UCSD-AML1 (cell line): ENCODE data around the gene S100A4.

Experiments
- DNase-seq: peaks from one replicate; lab custom pipeline; 2025; ENCODE audit not compliant: unreplicated experiment; lab: John Stamatoyannopoulos, UW

Gene S100A4

DNA sequence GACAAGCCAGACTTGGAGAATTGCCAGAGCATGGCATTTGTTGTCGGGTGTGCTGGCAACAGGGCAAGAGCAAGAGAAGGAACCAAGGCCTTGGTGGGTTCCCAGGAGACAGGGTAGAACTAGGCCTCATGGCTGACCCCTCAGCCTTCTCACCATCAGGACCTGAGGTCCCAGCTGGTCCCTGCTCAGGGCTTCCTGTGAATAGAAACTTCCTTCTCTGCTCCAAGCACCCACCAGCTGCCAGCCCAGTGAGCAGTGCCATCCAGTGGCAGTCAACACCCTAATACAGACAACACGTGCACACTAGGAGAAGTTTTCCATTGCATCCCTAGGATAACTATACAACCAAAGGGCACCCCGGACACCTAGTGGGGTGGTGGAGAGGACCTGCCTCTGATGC is 32.6 kb downstream of the S100A4 start:
- DNase-seq, result peak; percentile 37

GRCh38 chr1:153510984-153511410 is 34.6 kb downstream of the S100A4 start:
- peak; percentile 70 for DNase-seq

GRCh38 chr1:153509729-153510354 is 35.8 kb downstream of the S100A4 start:
- DNase-seq, result peak; percentile 51

DNA sequence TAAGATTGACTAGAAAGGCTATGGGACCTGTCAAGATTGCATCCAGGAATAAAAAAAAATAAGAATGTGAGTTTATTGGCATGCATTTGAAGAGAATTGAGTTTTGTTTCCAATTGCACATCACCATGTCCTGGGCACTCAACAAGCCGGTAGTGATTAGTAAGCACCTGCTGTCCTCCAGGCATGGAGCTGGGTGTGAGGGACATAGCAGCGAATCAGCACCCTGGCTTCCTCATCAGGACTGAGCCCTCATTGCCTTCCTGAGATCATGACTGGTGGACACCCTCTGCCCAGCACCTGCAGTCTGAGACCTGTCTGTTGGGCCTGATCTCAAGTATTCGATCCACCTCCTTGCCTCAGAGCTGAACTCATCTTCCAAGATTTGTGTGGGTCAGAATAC is 36.6 kb downstream of the S100A4 start:
- no peak for DNase-seq

DNA sequence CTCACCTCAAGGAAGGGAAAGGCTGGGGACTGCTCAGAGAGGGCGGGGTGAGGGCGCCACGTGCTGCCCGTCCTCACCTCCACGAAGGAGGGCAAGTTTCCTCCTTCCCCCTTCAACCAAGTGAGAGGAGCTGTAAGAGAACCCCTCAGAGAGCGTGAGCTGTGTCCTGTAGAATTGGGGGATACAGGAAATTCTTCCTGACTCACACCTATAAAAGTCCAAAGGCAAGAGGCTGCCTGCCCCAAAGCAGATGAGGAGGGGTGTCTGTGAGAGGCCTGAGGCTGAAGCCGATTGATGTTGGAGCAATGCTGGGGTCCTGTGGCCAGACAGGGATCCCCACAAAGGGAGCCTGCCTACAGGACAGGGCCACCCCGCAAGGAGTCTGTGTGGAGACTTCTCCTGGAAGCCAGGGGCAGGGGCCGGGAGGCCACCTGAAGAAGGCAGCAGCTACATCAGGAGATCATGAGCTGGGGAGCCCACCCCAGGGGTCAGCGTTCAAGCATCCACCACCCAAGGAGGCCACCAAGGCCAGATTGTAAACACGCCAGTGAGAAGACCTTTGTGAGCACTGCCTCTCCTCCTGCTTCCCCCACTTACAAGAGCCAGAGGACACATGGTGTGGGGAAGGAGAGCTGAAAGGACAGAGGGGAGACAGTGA is 37.6 kb downstream of the S100A4 start:
- DNase-seq, result no peak

DNA sequence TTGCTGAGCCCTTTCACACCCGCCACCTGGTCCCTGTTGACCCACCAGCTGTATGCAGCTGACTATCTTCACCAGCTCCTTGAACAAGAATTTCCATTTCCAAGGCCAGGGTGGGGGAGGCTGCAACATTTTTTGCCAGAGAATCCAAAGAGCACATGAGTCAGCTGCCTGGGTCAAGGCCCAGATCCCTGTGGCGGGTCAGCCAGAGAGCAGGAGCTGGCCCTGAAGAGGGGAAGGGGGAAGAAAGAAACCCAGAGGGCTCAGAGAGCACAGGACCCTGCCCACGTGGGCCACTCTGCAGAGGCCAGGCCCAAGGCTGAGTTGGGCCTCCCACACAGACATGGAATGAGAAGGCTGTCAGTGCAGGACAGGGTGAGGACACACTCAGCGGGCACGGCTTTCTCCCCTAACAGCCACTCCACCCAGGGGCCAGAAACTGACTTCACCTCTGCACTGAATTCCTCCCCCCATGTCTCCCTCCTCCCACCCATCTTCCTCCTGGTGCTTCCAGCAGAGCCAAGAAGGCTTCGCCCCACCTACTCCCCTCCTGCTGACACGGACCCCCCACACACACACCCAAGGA is 38.7 kb downstream of the S100A4 start:
- no peak for DNase-seq

GRCh38 chr1:153506386-153506785 is 39.2 kb downstream of the S100A4 start:
- no peak for DNase-seq

DNA sequence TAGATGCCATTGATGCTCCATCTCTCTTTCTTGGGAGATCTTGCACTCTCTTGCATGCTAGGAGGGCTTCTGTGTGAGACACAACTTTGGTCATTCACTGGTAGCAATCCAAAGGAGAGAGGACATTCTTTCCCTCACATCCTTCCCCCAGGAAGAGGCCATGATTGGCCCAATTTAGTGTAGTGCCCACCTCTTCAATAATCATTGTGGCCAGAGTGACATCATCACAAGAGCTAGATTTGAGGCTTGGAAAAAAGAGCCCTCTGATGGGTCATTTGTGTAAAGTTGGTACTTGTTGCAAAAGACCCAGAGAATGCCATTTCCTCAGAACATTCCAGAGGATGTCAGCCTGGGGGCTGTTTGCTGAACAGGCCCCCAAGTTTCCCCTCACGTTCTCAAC is 40.0 kb downstream of the S100A4 start:
- DNase-seq, result no peak

- no peak for DNase-seq
Measured at GRCh38 chr1:153503766-153504165, 41.8 kb downstream of the S100A4 start.

DNA sequence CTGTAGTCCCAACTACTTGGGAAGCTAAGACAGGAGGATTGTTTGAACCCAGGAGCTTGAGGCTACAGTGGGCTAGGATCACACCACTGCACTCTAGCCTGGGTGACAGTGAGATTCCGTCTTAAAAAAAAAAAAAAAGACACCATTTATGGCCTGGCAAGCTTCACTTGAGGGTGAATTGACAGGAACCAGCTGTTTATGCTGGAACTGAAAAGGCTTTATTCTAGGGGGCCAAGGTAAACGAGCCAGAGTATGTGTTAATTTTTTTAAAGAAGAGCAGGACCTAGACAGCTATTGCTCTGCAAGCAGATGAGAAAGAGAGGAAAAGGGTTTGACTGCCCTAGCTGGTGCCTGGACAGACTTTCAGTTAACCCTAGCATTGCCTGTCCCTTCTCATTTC is 46.9 kb downstream of the S100A4 start:
- DNase-seq, result no peak

- no peak for DNase-seq
Measured at GRCh38 chr1:153495536-153495935, 50.1 kb downstream of the S100A4 start.

- DNase-seq, result peak; percentile 73
Measured at GRCh38 chr1:153494976-153495535, 50.5 kb downstream of the S100A4 start.
